HT1080 (cell line): ENCODE measurements around the gene SLC6A7. TPM values are rescaled to one million over a fixed set of nuclear protein-coding genes. Genes with fewer than 3 reads are reported as not detected.

Experiments
- DNase-seq: peaks from one replicate; pipeline ENCODE4 v3.0.0-alpha.2; 2015; ENCODE audit warnings: low read depth
- polyA plus RNA-seq, 2 experiments: library from polyadenylated mRNA; depleted of rRNA; stranded (reverse); fragments of >200 nt; gene quantifications; 2 replicates each; pipeline ENCODE4 v1.2.3, GENCODE V29; 2015
- total RNA-seq: library from RNA; depleted of rRNA; stranded (reverse); fragments of >200 nt; shearing (Covaris generic); gene quantifications from 2 replicates; pipeline ENCODE4 v1.2.3, GENCODE V29; 2014; rRNA removed

SLC6A7 gene
- 0.03 TPM in 1 of 2 replicates, not detected in the other for total RNA-seq
- polyA plus RNA-seq (2015; cell fraction: cytosol; rRNA removed): 0.02 and 0.03 TPM in 2 replicates
- 0.10 and 0.11 TPM in 2 replicates for polyA plus RNA-seq (2015; cell fraction: nucleus; rRNA removed)

DNA sequence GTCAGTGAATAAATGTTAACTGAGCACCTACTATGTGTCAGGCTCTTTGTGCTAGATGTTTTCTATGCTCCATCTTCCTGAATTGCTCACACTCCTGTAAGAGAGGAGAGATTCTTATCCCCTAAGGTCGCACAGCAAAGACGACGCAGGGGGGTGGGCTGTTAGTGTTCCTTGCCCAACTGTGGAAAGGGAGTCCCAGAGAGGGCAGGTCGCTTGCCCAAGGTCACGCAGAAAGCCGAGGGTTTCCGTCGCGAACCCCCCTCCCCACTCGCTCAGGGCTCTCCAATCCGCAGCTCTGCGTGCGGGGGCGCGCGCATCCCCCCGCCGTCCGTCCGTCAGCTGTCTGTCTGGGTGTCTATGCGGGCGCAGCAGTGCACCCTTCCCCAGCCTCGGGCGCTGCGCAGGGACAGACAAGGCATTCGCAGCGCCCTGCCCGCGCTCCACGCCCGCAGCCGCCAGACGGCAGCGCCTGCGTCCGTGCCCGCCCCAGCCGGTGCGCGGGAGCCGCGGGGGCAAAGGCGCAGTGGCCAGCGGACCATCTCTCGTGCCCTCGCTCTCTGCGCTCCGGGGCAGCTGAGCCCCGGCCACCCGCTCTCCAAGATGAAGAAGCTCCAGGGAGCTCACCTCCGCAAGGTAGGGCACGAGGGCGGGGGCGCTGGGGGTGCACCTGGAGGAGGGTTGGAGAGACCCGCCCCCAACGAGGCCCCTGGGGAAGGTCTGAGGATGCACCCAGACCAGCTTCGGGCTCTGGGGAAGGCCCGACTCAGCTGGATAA lies at the start of gene SLC6A7:
Gene SLC6A7, plus strand, starts transcription at position 335 of the 775 bp plus-strand sequence. Its CDS starts 266 bp downstream, at position 601.
- DNase-seq: no peak

GRCh38 chr5:150140830-150141229 lies 49.0 kb upstream of the SLC6A7 start:
- no peak for DNase-seq

DNA sequence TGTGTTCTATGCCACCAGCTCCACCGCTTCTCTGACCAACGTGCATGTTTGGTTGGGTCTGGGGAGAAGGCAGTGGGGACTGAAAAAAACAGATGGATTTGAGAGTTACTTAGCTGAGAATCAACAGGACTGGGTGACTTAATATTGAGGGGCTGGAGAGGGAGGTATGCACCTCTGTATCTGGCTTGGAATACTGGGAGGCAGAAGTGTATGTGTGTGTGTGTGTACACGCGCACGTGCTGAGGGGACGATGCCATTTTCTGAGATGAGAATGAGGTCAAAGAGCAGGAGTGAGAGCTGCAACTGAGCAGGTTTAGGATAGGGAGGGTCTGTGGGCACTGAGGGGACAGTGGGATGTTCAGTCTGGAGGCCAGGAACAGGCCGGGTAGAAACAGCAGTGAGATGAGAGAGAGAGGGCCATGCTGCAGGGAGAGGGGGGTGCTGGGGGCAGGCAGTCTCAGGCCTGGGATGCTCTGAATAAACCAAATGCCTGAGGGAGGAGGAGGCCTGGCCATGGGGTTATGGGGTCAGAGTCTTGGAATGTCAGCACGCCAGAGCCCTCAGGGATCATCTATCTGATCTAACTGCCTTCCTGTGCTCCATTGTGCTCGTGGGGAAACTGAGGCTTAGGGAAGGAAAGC lies 48.2 kb upstream of the SLC6A7 start:
- DNase-seq: no peak

- no peak for DNase-seq
Observed at GRCh38 chr5:150142185-150142958, 47.5 kb upstream of the SLC6A7 start.

- DNase-seq: peak; percentile 88
Observed at GRCh38 chr5:150142959-150143349, 46.9 kb upstream of the SLC6A7 start.

GRCh38 chr5:150143350-150144245 lies 46.3 kb upstream of the SLC6A7 start:
- peak; percentile 82 for DNase-seq

DNA sequence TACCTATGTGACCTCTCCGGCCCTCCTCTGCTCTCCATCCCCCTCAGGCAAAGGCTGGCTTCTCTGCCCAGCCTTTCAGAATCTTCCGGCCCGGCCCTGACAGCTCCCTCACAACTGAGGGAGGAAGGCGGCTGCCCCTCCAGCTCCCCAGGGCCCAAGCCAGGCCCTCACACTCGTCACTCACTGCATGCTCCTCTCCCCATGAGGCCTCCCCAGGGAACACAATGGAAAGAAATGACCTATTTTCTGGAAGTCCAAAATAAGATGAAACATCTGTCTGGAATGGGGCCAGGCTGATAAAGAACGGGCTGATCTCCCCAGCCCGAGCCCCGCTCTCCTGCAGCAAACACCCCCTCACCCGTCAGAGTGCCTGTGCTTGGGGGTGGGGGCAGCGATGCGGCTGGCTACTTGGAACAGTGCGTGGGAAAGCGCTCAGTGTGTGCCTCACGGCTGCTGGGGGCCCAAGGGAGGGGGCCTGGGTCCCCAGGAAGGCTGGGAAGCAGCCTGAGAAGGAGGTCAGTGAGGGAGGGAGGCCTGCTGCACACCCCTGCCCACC lies 45.5 kb upstream of the SLC6A7 start:
- DNase-seq: no peak

GRCh38 chr5:150144879-150145278 lies 45.0 kb upstream of the SLC6A7 start:
- no peak for DNase-seq

DNA sequence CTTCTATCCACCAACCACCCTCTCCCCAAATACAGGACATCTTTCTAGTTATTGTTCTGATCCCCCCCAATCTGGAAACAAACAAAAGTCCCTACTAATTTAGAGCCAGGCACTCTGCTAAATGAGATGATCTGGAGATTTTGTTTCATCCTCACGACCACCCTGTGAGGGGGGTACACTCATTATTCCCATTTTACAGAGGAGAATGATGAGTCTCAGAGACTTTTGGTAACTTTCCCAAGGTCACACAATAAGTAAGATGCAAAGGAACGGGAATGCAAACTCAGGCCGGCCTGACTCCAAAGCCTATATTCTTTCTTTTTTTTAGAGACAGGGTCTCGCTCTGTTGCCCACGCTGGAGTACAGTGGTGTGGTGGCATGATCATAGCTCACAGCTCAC lies 43.6 kb upstream of the SLC6A7 start:
- no peak for DNase-seq

GRCh38 chr5:150146862-150147601 lies 42.8 kb upstream of the SLC6A7 start:
- DNase-seq: no peak

DNA sequence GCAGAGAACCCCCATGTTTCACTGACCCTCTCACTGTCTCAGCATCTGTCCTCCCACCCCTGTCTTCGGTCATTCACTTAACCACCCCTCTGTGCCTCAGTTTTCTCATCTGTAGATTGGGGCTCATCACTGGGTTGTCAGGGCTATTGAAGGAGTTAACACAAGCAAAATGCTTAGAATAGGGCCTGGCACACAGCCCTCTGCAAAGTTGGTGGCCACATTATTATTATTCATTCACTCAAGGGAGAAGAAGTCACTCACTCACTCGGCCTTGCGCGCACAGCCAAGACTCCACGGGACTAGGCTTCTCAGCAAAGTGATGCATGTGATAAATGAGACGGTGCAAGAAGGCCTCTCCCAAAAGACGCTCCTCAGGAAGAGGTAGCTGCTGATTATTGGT lies 42.2 kb upstream of the SLC6A7 start:
- no peak for DNase-seq

GRCh38 chr5:150148117-150148927 lies 41.5 kb upstream of the SLC6A7 start:
- DNase-seq: no peak

- no peak for DNase-seq
Observed at GRCh38 chr5:150149618-150150017, 40.2 kb upstream of the SLC6A7 start.

- no peak for DNase-seq
Observed at GRCh38 chr5:150152636-150153462, 37.0 kb upstream of the SLC6A7 start.

GRCh38 chr5:150153483-150153882 lies 36.4 kb upstream of the SLC6A7 start:
- DNase-seq: no peak

DNA sequence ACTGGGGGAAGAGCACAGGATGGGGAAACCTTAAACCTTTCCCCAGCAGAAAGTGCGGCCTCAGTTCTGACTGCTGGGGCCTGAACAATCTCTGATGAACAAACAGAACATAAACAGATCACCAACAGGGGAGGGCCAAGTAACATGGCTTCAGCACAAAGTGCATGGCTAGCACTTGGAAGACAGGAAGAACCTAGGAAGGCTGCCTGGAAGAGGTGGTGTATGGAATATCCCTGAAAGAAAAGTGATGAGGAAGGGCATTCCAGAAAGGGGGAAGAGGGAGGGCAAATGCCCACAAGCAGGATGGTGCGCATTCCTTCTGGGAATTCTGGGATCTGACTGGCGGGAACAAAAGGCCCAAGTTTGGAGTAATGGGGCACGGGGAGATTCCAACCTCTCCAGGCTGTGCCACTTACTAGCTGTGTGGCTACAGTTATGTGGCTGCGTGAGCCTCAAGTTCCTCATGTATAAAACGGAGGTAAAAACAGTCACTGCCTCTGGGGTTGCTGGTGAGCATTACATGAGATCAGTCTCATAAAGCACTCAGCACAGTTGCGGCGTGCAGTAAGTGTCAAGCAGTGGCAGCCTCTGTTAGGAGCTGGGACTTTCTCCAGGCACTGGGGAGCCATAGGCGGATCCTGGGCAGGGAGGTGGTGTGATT lies 35.8 kb upstream of the SLC6A7 start:
- no peak for DNase-seq

GRCh38 chr5:150154618-150155128 lies 35.2 kb upstream of the SLC6A7 start:
- DNase-seq: no peak
